GM12891 (cell line): Measurements from ENCODE around the gene BCL11A.

ENCODE experiments used
- POLR2A ChIP-seq: IDR thresholded peaks from 2 replicates; pipeline ENCODE4 v1.6.1; 2011; ENCODE audit warnings: low read depth, low read length, control low read depth
- POLR2AphosphoS5 ChIP-seq: IDR thresholded peaks from 2 replicates; pipeline ENCODE4 v1.6.1; 2011; ENCODE audit warnings: low read depth, low read length, control low read depth
- POU2F2 ChIP-seq: IDR thresholded peaks from 2 replicates; pipeline ENCODE4 v1.6.1; 2011; ENCODE audit warnings: low read depth, mild to moderate bottlenecking, control low read depth, low read length, moderate library complexity
- TAF1 ChIP-seq: IDR thresholded peaks from 2 replicates; pipeline ENCODE4 v1.6.1; 2011; ENCODE audit warnings: low read depth, low read length, control low read depth

GRCh38 chr2:60538101-60538500 lies 15.4 kb downstream of the BCL11A start:
- TF ChIP-seq POLR2AphosphoS5, result no peak
- no peak for TF ChIP-seq TAF1
- no peak for TF ChIP-seq POLR2A
- TF ChIP-seq POU2F2, result no peak
